Vagina (tissue), 2 donors: ENCODE measurements around the gene RNU1-1.
"Not testable (repeated sequence)": the region's sequence is repeated elsewhere in the genome, so short reads cannot be mapped to it uniquely, and the experiment has no call there.

Experiments
- CTCF ChIP-seq, 3 experiments: fragments of 450-650 bp in 2 of 3; fragments of 200-600 bp in 1 of 3; sonication (generic) in 1 of 3; IDR thresholded peaks; one replicate each; pipeline ENCODE4 v1.5.1; 2017 to 2019; ENCODE audit warnings: antibody characterized with exemption in 3 of 3, mild to moderate bottlenecking in 2 of 3, moderate library complexity in 2 of 3
- POLR2A ChIP-seq, 2 donors: fragments of 450-650 bp; IDR thresholded peaks; one replicate each; pipeline ENCODE4 v1.6.1; 2017; ENCODE audit warnings: antibody characterized with exemption in 2 of 2, mild to moderate bottlenecking in 2 of 2, moderate library complexity in 2 of 2
- POLR2AphosphoS5 ChIP-seq, 2 donors: sonication (generic); formaldehyde crosslinking; IDR thresholded peaks; one replicate each; pipeline ENCODE4 v1.9.0; 2017; ENCODE audit warnings: antibody characterized with exemption in 2 of 2, mild to moderate bottlenecking in 2 of 2, low read depth in 1 of 2; ENCODE audit not compliant: insufficient read depth in 1 of 2

GRCh38 chr1:16545682-16546095 lies 31.6 kb upstream of the RNU1-1 start:
- not testable (repeated sequence) for TF ChIP-seq POLR2AphosphoS5 (IDR thresholded peaks at IDR 0.05; ENCODE audit: insufficient read depth in 1 of 2, low read depth in 1 of 2); POLR2A (IDR thresholded peaks at IDR 0.05); CTCF (IDR thresholded peaks at IDR 0.05)
